SK-N-SH (cell line): ENCODE results near the gene FGD4. TPM values are rescaled to one million over a fixed set of nuclear protein-coding genes. Genes with fewer than 3 reads are reported as not detected.
"Not testable (repeated sequence)": the region's sequence is repeated elsewhere in the genome, so short reads cannot be mapped to it uniquely, and the experiment has no call there.

ENCODE experiments used
- CTCF ChIA-PET: fragments of 300-600, 350-600 bp; formaldehyde crosslinking; extraction: SDS; loops from one replicate; lab custom pipeline; 2021; lab: Yijun Ruan, JAX
- POLR2A ChIA-PET: fragments of 350-600 bp; sonication (Branson Sonifier 250); formaldehyde crosslinking; extraction: SDS; loops from one replicate; lab custom pipeline; 2020; ENCODE audit warnings: antibody characterized with exemption, inconsistent platforms; lab: Yijun Ruan, JAX
- DNase-seq: peaks from one replicate; pipeline ENCODE4 v3.0.0; 2012
- H2AFZ ChIP-seq: fragments of 200-600 bp; sonication (generic); 2 replicates; pipeline ENCODE4 v1.8.1; 2016; ENCODE audit warnings: antibody characterized with exemption, mild to moderate bottlenecking, low read depth
- H3F3A ChIP-seq: fragments of 200-600 bp; sonication (generic); replicated peaks from 2 replicates; pipeline ENCODE3; 2016; ENCODE audit warnings: antibody characterized with exemption, mild to moderate bottlenecking; ENCODE audit not compliant: insufficient read depth
- H3K27ac ChIP-seq, 2 experiments: fragments of 200-500 bp in 1 of 2; fragments of 200-600 bp in 1 of 2; sonication (Bioruptor generic) in 1 of 2; sonication (generic), shearing (Covaris generic) in 1 of 2; 2 replicates each; pipeline versions ENCODE4 v1.5.1 to v1.6.1; 2014 to 2016; ENCODE audit warnings: low read depth in 2 of 2, inconsistent platforms in 1 of 2, low read length in 1 of 2, mild to moderate bottlenecking in 1 of 2, mixed read lengths in 1 of 2
- H3K27me3 ChIP-seq: fragments of 200-600 bp; sonication (generic), shearing (Covaris generic); 2 replicates; pipeline ENCODE4 v1.6.1; 2016; ENCODE audit warnings: mixed run types; ENCODE audit not compliant: insufficient read depth
- H3K36me3 ChIP-seq, 2 experiments: fragments of 200-500 bp in 1 of 2; fragments of 200-600 bp in 1 of 2; sonication (Bioruptor generic) in 1 of 2; sonication (generic) in 1 of 2; replicated peaks in 1 of 2; 2 replicates each; pipeline versions ENCODE3 to v1.5.1; 2014 to 2016; ENCODE audit warnings: low read length in 1 of 2, mild to moderate bottlenecking in 1 of 2; ENCODE audit not compliant: insufficient read depth in 2 of 2, control insufficient read depth in 1 of 2
- H3K4me1 ChIP-seq, 2 experiments: fragments of 200-500 bp in 1 of 2; fragments of 200-600 bp in 1 of 2; sonication (Bioruptor generic) in 1 of 2; sonication (generic), shearing (Covaris generic) in 1 of 2; 2 replicates each; pipeline versions ENCODE4 v1.5.1 to v1.6.1; 2014 to 2016; ENCODE audit warnings: low read depth in 1 of 2, low read length in 1 of 2, mixed run types in 1 of 2; ENCODE audit not compliant: insufficient read depth in 2 of 2, control insufficient read depth in 1 of 2
- H3K4me2 ChIP-seq: fragments of 200-600 bp; sonication (generic), shearing (Covaris generic); 2 replicates; pipeline ENCODE4 v1.6.1; 2017; ENCODE audit warnings: mixed run types
- H3K4me3 ChIP-seq, 2 experiments: fragments of 200-500 bp in 1 of 2; fragments of 200-600 bp in 1 of 2; sonication (Bioruptor generic) in 1 of 2; sonication (generic), shearing (Covaris generic) in 1 of 2; 2 replicates each; pipeline versions ENCODE4 v1.5.1 to v1.8.1; 2014 to 2016; ENCODE audit warnings: low read depth in 2 of 2, inconsistent platforms in 1 of 2, low read length in 1 of 2, mild to moderate bottlenecking in 1 of 2, mixed read lengths in 1 of 2, moderate library complexity in 1 of 2
- H3K79me2 ChIP-seq: fragments of 200-600 bp; sonication (generic); 2 replicates; pipeline ENCODE4 v1.8.1; 2017; ENCODE audit warnings: mild to moderate bottlenecking; ENCODE audit not compliant: insufficient read depth
- H3K9ac ChIP-seq: fragments of 200-600 bp; sonication (generic); 2 replicates; pipeline ENCODE4 v1.6.1; 2017; ENCODE audit warnings: mixed run types
- H3K9me2 ChIP-seq: fragments of 200-600 bp; sonication (generic); 2 replicates; pipeline ENCODE4 v1.6.1; 2017; ENCODE audit warnings: mixed run types
- H3K9me3 ChIP-seq: fragments of 200-600 bp; sonication (generic); 2 replicates; pipeline ENCODE4 v1.6.1; 2017; ENCODE audit warnings: mixed run types, mild to moderate bottlenecking, moderate library complexity
- H4K20me1 ChIP-seq: fragments of 200-600 bp; sonication (generic); 2 replicates; pipeline ENCODE4 v1.6.1; 2017; ENCODE audit warnings: mild to moderate bottlenecking, mixed run types; ENCODE audit not compliant: insufficient read depth
- CHD2 ChIP-seq: fragments of 150-350 bp; IDR thresholded peaks from 2 replicates; pipeline ENCODE4 v1.6.1; 2018; ENCODE audit warnings: low read length; ENCODE audit not compliant: partially characterized antibody
- EZH2phosphoT487 ChIP-seq: fragments of 200-600 bp; sonication (generic); IDR thresholded peaks from 2 replicates; pipeline ENCODE4 v1.6.1; 2017; ENCODE audit warnings: low read depth, mixed run types, mild to moderate bottlenecking, antibody characterized with exemption, moderate library complexity, borderline replicate concordance
- FOXM1 ChIP-seq: IDR thresholded peaks from 2 replicates; pipeline ENCODE4 v1.4.0; 2012; ENCODE audit warnings: low read depth, mild to moderate bottlenecking
- NRF1 ChIP-seq: IDR thresholded peaks from 2 replicates; pipeline ENCODE4 v1.6.1; 2012; ENCODE audit warnings: low read depth, mild to moderate bottlenecking, low read length
- RCOR1 ChIP-seq: fragments of 150-350 bp; IDR thresholded peaks from 2 replicates; pipeline ENCODE4 v1.6.1; 2017; ENCODE audit warnings: antibody characterized with exemption, low read length
- WGBS: methylation state at CpG from one replicate; pipeline ENCODE4 v1.1.6; 2017; ENCODE audit warnings: low lambda C conversion rate; 5-methylcytosine and 5-hydroxymethylcytosine counted together
- polyA plus RNA-seq, 3 experiments: library from polyadenylated mRNA; depleted of rRNA; stranded (reverse); fragments of >200 nt; gene quantifications; 2 replicates each; pipeline ENCODE4 v1.2.3, GENCODE V29; 2012

FGD4 gene
- polyA plus RNA-seq, 1 of the 3 experiments (the other 2 are of a cell fraction), result 0.26 TPM

- no peak overlapping the region for H3K4me2 ChIP-seq
- no peak for TF ChIP-seq FOXM1
- TF ChIP-seq EZH2phosphoT487, result no peak
- no peak for TF ChIP-seq CHD2
- no peak for TF ChIP-seq NRF1
- no peak for TF ChIP-seq RCOR1
- H3K27ac ChIP-seq, result no peak overlapping the region
- H4K20me1 ChIP-seq, result no peaks in the 10 kb centered on the region
- CTCF ChIA-PET, result interaction anchor here (1.1 kb wide), 1 partner anchor 9 kb away, joined by 3 read pairs; no protein-coding TSS in a partner anchor
- H3K4me3 ChIP-seq, result no peak overlapping the region
- no peaks in the 10 kb centered on the region for H3K79me2 ChIP-seq
- no peaks in the 10 kb centered on the region; a peak in 1 of 4 replicates for H3K4me1 ChIP-seq
- H3K27me3 ChIP-seq, result no peaks in the 10 kb centered on the region
- no peaks in the 10 kb centered on the region for H3K9me3 ChIP-seq
- no peak overlapping the region for H3K9ac ChIP-seq
- H3F3A ChIP-seq, result no peaks in the 10 kb centered on the region
- POLR2A ChIA-PET, result no interaction called here
- H3K9me2 ChIP-seq, result no peaks in the 10 kb centered on the region
- H3K36me3 ChIP-seq, result no peaks in the 10 kb centered on the region
- no peak overlapping the region; the same call in none of the 2 replicates for H2AFZ ChIP-seq
- no peak for DNase-seq
- 81% methylated on average over 5 of the region's 5 CpGs for WGBS
Measured at GRCh38 chr12:32522331-32523221, 123.2 kb downstream of the FGD4 start.

- H3K27ac ChIP-seq, H3K9ac ChIP-seq, H3K4me1 ChIP-seq, H2AFZ ChIP-seq, H3K9me3 ChIP-seq, H3K27me3 ChIP-seq, CTCF ChIA-PET, H3F3A ChIP-seq, H3K36me3 ChIP-seq, H3K4me3 ChIP-seq, H4K20me1 ChIP-seq, H3K79me2 ChIP-seq, H3K9me2 ChIP-seq, DNase-seq, H3K4me2 ChIP-seq: not testable (repeated sequence)
- no CpG with 5 or more reads among the region's 20 CpGs for WGBS
- POLR2A ChIA-PET, result interaction anchor here (0.7 kb wide), 1 partner anchor 8 kb away, joined by 3 read pairs; no protein-coding TSS in a partner anchor
Measured at GRCh38 chr12:32525802-32526201, 126.4 kb downstream of the FGD4 start.

- H3K9me3 ChIP-seq, H3F3A ChIP-seq, H2AFZ ChIP-seq, H3K9me2 ChIP-seq, H3K27ac ChIP-seq, H3K36me3 ChIP-seq, H3K9ac ChIP-seq, H3K27me3 ChIP-seq, H4K20me1 ChIP-seq, CTCF ChIA-PET, H3K4me1 ChIP-seq, DNase-seq, H3K4me2 ChIP-seq, H3K79me2 ChIP-seq, H3K4me3 ChIP-seq: not testable (repeated sequence)
- POLR2A ChIA-PET, result interaction anchor here (0.7 kb wide), 1 partner anchor 8 kb away, joined by 3 read pairs; no protein-coding TSS in a partner anchor
- WGBS, result 90% methylated on average over 9 of the region's 9 CpGs
Measured at GRCh38 chr12:32526343-32526742, 127.0 kb downstream of the FGD4 start.
